GM12875 (cell line): ENCODE results near the gene HMGCLL1.

ENCODE experiments used
- H3K4me3 ChIP-seq: one replicate; pipeline ENCODE4 v1.5.1; 2011; ENCODE audit warnings: low read depth, low read length, control low read depth
- TF ChIP-seq, protein P1 (sequence below): IDR thresholded peaks from 2 replicates; pipeline ENCODE4 v1.5.1; 2011; ENCODE audit warnings: low read depth, mild to moderate bottlenecking, control low read depth, inconsistent platforms, low read length, moderate library complexity, borderline replicate concordance; ENCODE audit not compliant: insufficient read depth

HMGCLL1 gene

DNA sequence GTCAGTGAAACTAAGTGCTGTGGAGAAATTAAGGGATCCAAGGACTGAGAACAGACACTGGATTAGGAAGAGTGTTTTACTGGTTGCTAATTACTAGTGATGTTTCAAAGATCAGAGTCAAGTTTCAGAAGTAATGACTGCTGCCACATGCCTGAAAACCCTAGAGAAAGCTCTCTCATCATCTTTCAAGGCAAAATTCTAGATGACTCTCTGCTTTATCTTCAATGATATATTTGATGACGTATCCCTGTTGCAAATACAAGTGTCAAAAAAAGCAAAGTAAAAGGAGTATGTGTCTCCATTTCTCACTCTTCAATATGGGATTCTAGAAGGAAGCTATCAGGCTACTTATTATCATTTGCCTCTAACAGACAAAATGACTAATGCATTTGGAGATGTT, 38.0 kb downstream of the HMGCLL1 start:
- H3K4me3 ChIP-seq: no peak overlapping the region
- TF ChIP-seq, protein P1, sequence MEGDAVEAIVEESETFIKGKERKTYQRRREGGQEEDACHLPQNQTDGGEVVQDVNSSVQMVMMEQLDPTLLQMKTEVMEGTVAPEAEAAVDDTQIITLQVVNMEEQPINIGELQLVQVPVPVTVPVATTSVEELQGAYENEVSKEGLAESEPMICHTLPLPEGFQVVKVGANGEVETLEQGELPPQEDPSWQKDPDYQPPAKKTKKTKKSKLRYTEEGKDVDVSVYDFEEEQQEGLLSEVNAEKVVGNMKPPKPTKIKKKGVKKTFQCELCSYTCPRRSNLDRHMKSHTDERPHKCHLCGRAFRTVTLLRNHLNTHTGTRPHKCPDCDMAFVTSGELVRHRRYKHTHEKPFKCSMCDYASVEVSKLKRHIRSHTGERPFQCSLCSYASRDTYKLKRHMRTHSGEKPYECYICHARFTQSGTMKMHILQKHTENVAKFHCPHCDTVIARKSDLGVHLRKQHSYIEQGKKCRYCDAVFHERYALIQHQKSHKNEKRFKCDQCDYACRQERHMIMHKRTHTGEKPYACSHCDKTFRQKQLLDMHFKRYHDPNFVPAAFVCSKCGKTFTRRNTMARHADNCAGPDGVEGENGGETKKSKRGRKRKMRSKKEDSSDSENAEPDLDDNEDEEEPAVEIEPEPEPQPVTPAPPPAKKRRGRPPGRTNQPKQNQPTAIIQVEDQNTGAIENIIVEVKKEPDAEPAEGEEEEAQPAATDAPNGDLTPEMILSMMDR: no peak

DNA sequence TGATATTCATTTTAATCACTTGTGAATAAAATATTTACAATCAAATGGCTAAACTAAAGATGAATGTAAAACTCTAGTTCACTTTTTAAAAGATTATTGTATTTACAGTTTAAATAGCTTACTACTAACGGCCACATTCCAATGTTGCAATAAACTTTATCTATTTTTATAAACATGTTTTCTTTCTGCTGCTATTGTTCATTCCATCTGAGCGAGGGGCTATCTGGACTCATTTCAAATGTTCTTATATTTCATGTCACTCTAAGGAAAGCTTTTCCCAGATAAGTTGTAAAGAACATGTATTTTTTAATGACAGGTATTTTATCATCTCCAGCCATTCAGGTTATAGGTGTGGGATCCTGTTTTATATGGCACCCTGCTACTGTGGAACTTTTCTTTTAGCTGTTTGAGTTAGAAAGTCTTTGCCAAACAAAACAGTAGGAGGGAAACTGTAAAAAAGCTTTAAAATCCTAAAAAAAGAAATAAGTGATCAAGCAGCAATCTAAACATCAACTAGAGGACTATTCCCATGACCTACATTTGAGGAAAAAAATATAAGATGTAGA, 42.5 kb downstream of the HMGCLL1 start:
- no peak overlapping the region for H3K4me3 ChIP-seq
- TF ChIP-seq, protein P1: no peak

DNA sequence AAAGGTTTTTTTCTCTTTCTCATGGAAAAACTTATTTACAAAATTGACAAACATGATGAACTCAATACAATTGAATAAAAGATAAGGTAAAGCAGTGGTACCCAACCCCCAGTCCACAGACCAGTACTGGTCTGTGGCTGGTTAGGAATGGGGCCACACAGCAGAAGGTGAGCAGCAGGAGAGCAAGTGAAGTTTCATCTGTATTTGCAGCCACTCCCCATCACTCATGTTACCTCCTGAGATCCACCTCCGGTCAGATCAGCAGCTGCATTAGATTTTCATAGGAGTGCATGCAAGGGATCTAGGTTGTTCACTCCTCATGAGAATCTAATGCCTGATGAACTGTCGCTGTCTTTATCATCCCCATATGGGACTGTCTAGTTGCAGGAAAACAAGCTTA, 47.5 kb downstream of the HMGCLL1 start:
- no peak overlapping the region for H3K4me3 ChIP-seq

DNA sequence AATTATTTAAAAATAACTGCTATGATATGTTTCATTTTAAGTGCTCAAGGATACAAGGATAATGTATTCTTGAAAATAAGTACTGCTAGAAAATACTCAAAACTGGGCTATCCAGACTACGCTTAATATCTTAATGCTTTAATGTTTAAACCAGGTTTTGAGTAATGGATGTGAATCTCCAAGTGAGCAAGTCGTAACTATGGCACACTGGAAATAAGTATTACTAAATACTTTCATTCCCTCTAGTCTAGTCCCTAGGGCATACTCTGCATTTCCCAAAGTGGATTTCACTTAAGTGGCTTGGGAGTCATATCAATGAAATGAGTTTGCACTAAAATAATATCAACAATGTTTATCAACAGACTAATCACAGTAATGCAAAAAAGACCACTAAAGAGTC, 48.1 kb downstream of the HMGCLL1 start:
- TF ChIP-seq, protein P1: no peak
- H3K4me3 ChIP-seq: no peak overlapping the region

More for the DNA sequence above, 47.5 kb downstream of the HMGCLL1 start:
- TF ChIP-seq, protein P1: no peak

- no peak overlapping the region for H3K4me3 ChIP-seq
- TF ChIP-seq, protein P1: 0 out of 2 replicates have a peak, but pooled peaks have one; percentile 20
These were observed 50.4 kb downstream of the HMGCLL1 start for GRCh38 chr6:55528624-55529023.

- no peak overlapping the region for H3K4me3 ChIP-seq
- TF ChIP-seq, protein P1: no peak
These were observed 54.6 kb downstream of the HMGCLL1 start for GRCh38 chr6:55524441-55524840.

DNA sequence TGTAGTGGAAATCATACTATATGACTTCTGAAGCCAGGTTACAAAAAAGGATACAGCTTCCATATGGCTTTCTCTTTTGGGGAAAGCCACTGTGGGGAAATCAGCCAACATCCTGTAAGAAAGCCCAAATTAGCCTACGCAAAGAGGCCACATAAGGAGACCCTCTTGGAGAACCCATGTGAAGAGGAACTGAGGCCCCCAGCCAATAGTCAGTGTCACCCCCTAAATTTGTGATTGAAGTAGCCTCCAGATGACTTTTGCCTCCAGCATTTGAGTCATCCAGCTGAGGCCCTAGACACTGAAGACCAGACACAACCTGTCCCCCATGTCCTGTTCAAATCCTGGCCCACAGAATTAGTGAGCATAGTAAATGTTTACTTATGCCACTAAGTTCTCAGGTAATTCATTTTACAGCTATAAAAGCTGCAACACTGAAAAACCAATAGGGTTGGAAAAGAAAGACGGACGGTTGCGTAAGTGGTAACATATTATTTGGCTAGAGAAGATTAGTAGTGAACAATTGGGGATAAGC, 60.4 kb downstream of the HMGCLL1 start:
- H3K4me3 ChIP-seq: no peak overlapping the region
- TF ChIP-seq, protein P1: no peak
